IMR-90 (cell line): ENCODE measurements around the gene NME2. TPM values are rescaled to one million over a fixed set of nuclear protein-coding genes. Genes with fewer than 3 reads are reported as not detected.

Experiments used
- ATAC-seq: fragments of 200-7000 bp; cut with Tn5 transposase; 2 replicates; pipeline ENCODE4 v1.9.1; 2020; ENCODE audit warnings: low read depth, mild to moderate bottlenecking, moderate library complexity
- BruUV-seq: library from RNA; stranded (reverse); fragments of 400-500 nt; replicated peaks from 2 replicates; lab custom pipeline; 2021; lab: Mats Ljungman, UMichigan
- CTCF ChIA-PET: fragments of 300-600 bp; formaldehyde crosslinking; extraction: SDS; loops from one replicate; lab custom pipeline; 2021; ENCODE audit warnings: antibody characterized with exemption; lab: Yijun Ruan, JAX
- POLR2A ChIA-PET: fragments of 300-600 bp; sonication (Branson Sonifier 250); formaldehyde crosslinking; loops from one replicate; lab custom pipeline; 2022; ENCODE audit warnings: antibody characterized with exemption; ENCODE audit not compliant: unreplicated experiment; lab: Charles Lee
- DNase-seq: peaks from one replicate; pipeline ENCODE4 v3.0.0; 2013
- H2AFZ ChIP-seq: replicated peaks from 2 replicates; pipeline ENCODE3; 2013; ENCODE audit warnings: low read length, mild to moderate bottlenecking; ENCODE audit not compliant: poor library complexity
- H2AK5ac ChIP-seq: 2 replicates; pipeline ENCODE4 v1.6.1; 2013; ENCODE audit warnings: low read depth, low read length, inconsistent platforms
- H2AK9ac ChIP-seq: replicated peaks from 2 replicates; pipeline ENCODE3; 2013; ENCODE audit warnings: mild to moderate bottlenecking, low read depth, low read length, moderate library complexity; ENCODE audit not compliant: poor library complexity
- H2BK120ac ChIP-seq: 2 replicates; pipeline ENCODE4 v1.6.1; 2013; ENCODE audit warnings: low read depth, low read length, inconsistent platforms
- H2BK15ac ChIP-seq: 3 replicates; pipeline ENCODE4 v1.6.1; 2013; ENCODE audit warnings: low read depth, low read length, inconsistent platforms
- H2BK20ac ChIP-seq: 2 replicates; pipeline ENCODE4 v1.6.1; 2013; ENCODE audit warnings: low read depth, mild to moderate bottlenecking, inconsistent platforms, low read length, moderate library complexity
- H2BK5ac ChIP-seq: 2 replicates; pipeline ENCODE4 v1.6.1; 2013; ENCODE audit warnings: mild to moderate bottlenecking, low read depth, low read length, inconsistent platforms; ENCODE audit not compliant: poor library complexity, severe bottlenecking
- H3K14ac ChIP-seq: replicated peaks from 2 replicates; pipeline ENCODE4 v1.6.1; 2013; ENCODE audit warnings: low read depth, low read length, inconsistent platforms
- H3K18ac ChIP-seq: 2 replicates; pipeline ENCODE4 v1.6.1; 2013; ENCODE audit warnings: low read depth, low read length, control low read depth
- H3K23ac ChIP-seq: 2 replicates; pipeline ENCODE4 v1.6.1; 2013; ENCODE audit warnings: low read depth, low read length, inconsistent platforms
- H3K27ac ChIP-seq: 2 replicates; pipeline ENCODE4 v1.5.1; 2013; ENCODE audit warnings: mild to moderate bottlenecking, control low read depth, low read length; ENCODE audit not compliant: insufficient read depth
- H3K27me3 ChIP-seq: 2 replicates; pipeline ENCODE4 v1.6.1; 2013; ENCODE audit warnings: low read length; ENCODE audit not compliant: control insufficient read depth, insufficient read depth
- H3K36me3 ChIP-seq: 2 replicates; pipeline ENCODE4 v1.6.1; 2013; ENCODE audit warnings: low read length, mixed read lengths; ENCODE audit not compliant: control insufficient read depth, insufficient read depth
- H3K4ac ChIP-seq: 2 replicates; pipeline ENCODE4 v1.6.1; 2013; ENCODE audit warnings: low read depth, low read length, inconsistent platforms
- H3K4me1 ChIP-seq: 2 replicates; pipeline ENCODE4 v1.6.1; 2013; ENCODE audit warnings: low read length, mixed read lengths; ENCODE audit not compliant: control insufficient read depth, insufficient read depth
- H3K4me2 ChIP-seq: 2 replicates; pipeline ENCODE4 v1.6.1; 2013; ENCODE audit warnings: low read depth, mild to moderate bottlenecking, control low read depth, low read length, moderate library complexity
- H3K4me3 ChIP-seq: 2 replicates; pipeline ENCODE4 v1.5.1; 2013; ENCODE audit warnings: low read depth, mild to moderate bottlenecking, control low read depth, low read length, moderate library complexity; ENCODE audit not compliant: insufficient read depth
- H3K56ac ChIP-seq: 2 replicates; pipeline ENCODE4 v1.6.1; 2013; ENCODE audit warnings: low read length, inconsistent platforms; ENCODE audit not compliant: insufficient read depth; ENCODE audit errors: extremely low read depth
- H3K79me1 ChIP-seq, 2 experiments: 2 replicates each; pipeline ENCODE4 v1.6.1; 2013; ENCODE audit warnings: low read length in 2 of 2, inconsistent platforms in 1 of 2, low read depth in 1 of 2
- H3K9ac ChIP-seq: 2 replicates; pipeline ENCODE4 v1.6.1; 2013; ENCODE audit warnings: low read depth, low read length, control low read depth
- H3K9me1 ChIP-seq: 2 replicates; pipeline ENCODE4 v1.6.1; 2013; ENCODE audit warnings: low read length, inconsistent platforms; ENCODE audit not compliant: insufficient read depth
- H3K9me3 ChIP-seq: 2 replicates; pipeline ENCODE4 v1.6.1; 2013; ENCODE audit warnings: low read length; ENCODE audit not compliant: control insufficient read depth, insufficient read depth
- H4K20me1 ChIP-seq: 2 replicates; pipeline ENCODE4 v1.6.1; 2013; ENCODE audit warnings: low read length, inconsistent platforms; ENCODE audit not compliant: insufficient read depth
- H4K5ac ChIP-seq: 2 replicates; pipeline ENCODE4 v1.6.1; 2013; ENCODE audit warnings: mild to moderate bottlenecking, low read depth, low read length, control low read depth
- H4K8ac ChIP-seq, 2 experiments: 2 replicates each; pipeline ENCODE4 v1.6.1; 2013; ENCODE audit warnings: low read depth in 2 of 2, low read length in 2 of 2, control low read depth in 1 of 2, inconsistent platforms in 1 of 2
- H4K91ac ChIP-seq: 2 replicates; pipeline ENCODE4 v1.6.1; 2013; ENCODE audit warnings: low read depth, low read length, inconsistent platforms; ENCODE audit not compliant: insufficient read depth
- MAZ ChIP-seq: IDR thresholded peaks from 2 replicates; pipeline ENCODE4 v1.6.1; 2012; ENCODE audit warnings: low read depth, mild to moderate bottlenecking, low read length, improper control_type of control experiment, moderate library complexity, borderline replicate concordance
- MXI1 ChIP-seq: IDR thresholded peaks from 2 replicates; pipeline ENCODE4 v1.6.1; 2012; ENCODE audit warnings: low read depth, mild to moderate bottlenecking, low read length, moderate library complexity, borderline replicate concordance
- NFE2L2 ChIP-seq: fragments of 150-350 bp; IDR thresholded peaks from 2 replicates; pipeline ENCODE4 v1.6.1; 2016; ENCODE audit warnings: low read depth, mild to moderate bottlenecking, low read length
- RAD21 ChIP-seq: IDR thresholded peaks from 2 replicates; pipeline ENCODE4 v1.6.1; 2012; ENCODE audit warnings: low read length, improper control_type of control experiment
- WGBS, 2 experiments: methylation state at CpG; one replicate each; pipeline versions ENCODE4 v1.1.5 to v1.1.7; 2013; ENCODE audit warnings: missing lambda C conversion rate in 2 of 2; ENCODE audit not compliant: insufficient read length in 1 of 2; ENCODE audit errors: extremely low coverage in 2 of 2; 5-methylcytosine and 5-hydroxymethylcytosine counted together
- dilution Hi-C: fragments of 300-500 bp; cut with HindIII; formaldehyde crosslinking; loops from one replicate; pipeline ENCODE4 v1.14.3; 2018; ENCODE audit warnings: low sequenced_read_pairs; ENCODE audit not compliant: unreplicated experiment
- in situ Hi-C: fragments of 300-500 bp; cut with MboI; formaldehyde crosslinking; loops from 3 replicates; pipeline ENCODE4 v1.14.3; 2019; ENCODE audit warnings: low sequenced_read_pairs, inconsistent platforms, mixed read lengths
- intact Hi-C: fragments of 100-400 bp; cut with micrococcal nuclease; formaldehyde crosslinking; loops from 2 replicates; pipeline ENCODE4 v1.10.0; 2022
- polyA plus RNA-seq, 3 experiments: library from polyadenylated mRNA; depleted of rRNA; stranded (reverse); fragments of >200 nt; gene quantifications; 2 replicates each; pipeline ENCODE4 v1.2.3, GENCODE V29; 2012; ENCODE audit warnings: low replicate concordance in 1 of 3
- total RNA-seq: library from RNA; depleted of rRNA; stranded (reverse); fragments of >200 nt; gene quantifications from 2 replicates; pipeline ENCODE4 v1.2.3, GENCODE V29; 2012
- TF ChIP-seq, protein P1 (sequence below): conservative IDR thresholded peaks from 2 replicates; pipeline ENCODE4 v1.5.1; 2012; ENCODE audit warnings: mild to moderate bottlenecking, low read depth, low read length, improper control_type of control experiment
- TF ChIP-seq, protein P2 (sequence below): fragments of 150-350 bp; IDR thresholded peaks from 2 replicates; pipeline ENCODE4 v1.6.1; 2017; ENCODE audit warnings: mild to moderate bottlenecking, antibody characterized with exemption, low read length, low read depth

Gene NME2
- total and polyA plus RNA-seq, 2 of the 4 experiments (the other 2 are of a cell fraction) = 824 to 912 TPM

DNA sequence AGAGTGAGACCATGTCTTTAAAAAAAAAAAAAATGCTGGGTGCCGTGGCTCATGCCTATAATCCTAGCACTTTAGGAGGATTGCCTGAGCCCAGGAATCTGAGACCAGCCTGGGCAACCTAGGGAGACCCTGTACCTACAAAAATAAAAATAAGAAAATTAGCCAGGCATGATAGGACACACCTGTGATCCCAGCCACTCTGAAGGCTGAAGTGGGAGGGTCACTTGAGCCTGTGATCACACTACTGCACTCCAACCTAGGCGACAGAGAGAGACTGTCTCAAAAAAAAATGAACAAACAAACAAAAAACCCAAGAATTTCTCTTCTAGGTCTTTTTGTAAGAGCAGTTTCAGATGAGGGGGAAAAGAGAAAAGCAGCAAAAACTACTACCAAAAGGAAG, 34.6 kb downstream of the NME2 start:
- no peak overlapping the region for H3K4me2 ChIP-seq
- BruUV-seq = no TSS peak
- H2AFZ ChIP-seq = no peak overlapping the region
- CTCF ChIA-PET = interaction anchor here (0.7 kb wide), 1 partner anchor 58 kb away, joined by 3 read pairs; no protein-coding TSS in a partner anchor
- H2AK5ac ChIP-seq = no peak overlapping the region
- H2BK5ac ChIP-seq = no peak overlapping the region
- no peak overlapping the region for H3K9ac ChIP-seq
- H2BK20ac ChIP-seq = no peak overlapping the region
- no peaks in the 10 kb centered on the region for H3K27me3 ChIP-seq
- no peak overlapping the region for H4K8ac ChIP-seq
- H2BK15ac ChIP-seq = no peak overlapping the region
- POLR2A ChIA-PET = no interaction called here
- no peak overlapping the region for H3K23ac ChIP-seq
- peaks cover 35% of the 10 kb centered on the region for H3K36me3 ChIP-seq
- H4K5ac ChIP-seq = no peak overlapping the region
- H3K27ac ChIP-seq = no peak overlapping the region
- no peak for DNase-seq
- no peak overlapping the region for H3K56ac ChIP-seq
- H3K4me3 ChIP-seq = no peak overlapping the region
- H3K4ac ChIP-seq = no peak overlapping the region
- H2AK9ac ChIP-seq = no peak overlapping the region
- no peak overlapping the region for H2BK120ac ChIP-seq
- TF ChIP-seq MXI1 = no peak
- TF ChIP-seq NFE2L2 = no peak
- TF ChIP-seq, protein P1, sequence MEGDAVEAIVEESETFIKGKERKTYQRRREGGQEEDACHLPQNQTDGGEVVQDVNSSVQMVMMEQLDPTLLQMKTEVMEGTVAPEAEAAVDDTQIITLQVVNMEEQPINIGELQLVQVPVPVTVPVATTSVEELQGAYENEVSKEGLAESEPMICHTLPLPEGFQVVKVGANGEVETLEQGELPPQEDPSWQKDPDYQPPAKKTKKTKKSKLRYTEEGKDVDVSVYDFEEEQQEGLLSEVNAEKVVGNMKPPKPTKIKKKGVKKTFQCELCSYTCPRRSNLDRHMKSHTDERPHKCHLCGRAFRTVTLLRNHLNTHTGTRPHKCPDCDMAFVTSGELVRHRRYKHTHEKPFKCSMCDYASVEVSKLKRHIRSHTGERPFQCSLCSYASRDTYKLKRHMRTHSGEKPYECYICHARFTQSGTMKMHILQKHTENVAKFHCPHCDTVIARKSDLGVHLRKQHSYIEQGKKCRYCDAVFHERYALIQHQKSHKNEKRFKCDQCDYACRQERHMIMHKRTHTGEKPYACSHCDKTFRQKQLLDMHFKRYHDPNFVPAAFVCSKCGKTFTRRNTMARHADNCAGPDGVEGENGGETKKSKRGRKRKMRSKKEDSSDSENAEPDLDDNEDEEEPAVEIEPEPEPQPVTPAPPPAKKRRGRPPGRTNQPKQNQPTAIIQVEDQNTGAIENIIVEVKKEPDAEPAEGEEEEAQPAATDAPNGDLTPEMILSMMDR = no peak
- TF ChIP-seq, protein P2, sequence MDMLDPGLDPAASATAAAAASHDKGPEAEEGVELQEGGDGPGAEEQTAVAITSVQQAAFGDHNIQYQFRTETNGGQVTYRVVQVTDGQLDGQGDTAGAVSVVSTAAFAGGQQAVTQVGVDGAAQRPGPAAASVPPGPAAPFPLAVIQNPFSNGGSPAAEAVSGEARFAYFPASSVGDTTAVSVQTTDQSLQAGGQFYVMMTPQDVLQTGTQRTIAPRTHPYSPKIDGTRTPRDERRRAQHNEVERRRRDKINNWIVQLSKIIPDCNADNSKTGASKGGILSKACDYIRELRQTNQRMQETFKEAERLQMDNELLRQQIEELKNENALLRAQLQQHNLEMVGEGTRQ = no peak
- no peak for TF ChIP-seq RAD21
- no peak for TF ChIP-seq MAZ
- H3K18ac ChIP-seq = no peak overlapping the region
- H4K91ac ChIP-seq = no peak overlapping the region
- H4K20me1 ChIP-seq = no peaks in the 10 kb centered on the region
- in situ Hi-C loops = no loop called here
- no peaks in the 10 kb centered on the region for H3K79me1 ChIP-seq
- intact Hi-C loops = no loop called here
- no peaks in the 10 kb centered on the region for H3K9me3 ChIP-seq
- H3K9me1 ChIP-seq = peaks cover 3% of the 10 kb centered on the region; the same call in 1 of the 2 replicates
- H3K4me1 ChIP-seq = no peaks in the 10 kb centered on the region
- ATAC-seq = no peak; the same call in 1 of the 2 replicates
- H3K14ac ChIP-seq = no peak overlapping the region
- WGBS, 2 experiments = no CpG with 5 or more reads among the region's 2 CpGs
- dilution Hi-C loops = no loop called here
